ENCODE results near the gene GM2A. TPM values are rescaled to one million over a fixed set of nuclear protein-coding genes. Genes with fewer than 3 reads are reported as not detected.

Gene GM2A
- total and polyA plus RNA-seq, 4 donors, result 31.3 to 78.7 (median 38.1) TPM

- DNase-seq (peak in 2 of 3 donors; percentile 6 to 15), ATAC-seq (ENCODE audit: insufficient read depth, low FRiP score) (no peak)
- peaks cover 0 to 5% (median 0%) of the 10 kb centered on the region in 5 donors for H3K4me1 ChIP-seq (ENCODE audit: control insufficient read depth in 5 of 5, insufficient read depth in 5 of 5, low read length in 5 of 5)
- H3K27ac ChIP-seq (ENCODE audit: low read depth in 1 of 2, low read length in 1 of 2), result no peak overlapping the region
- H3K4me3 ChIP-seq, result no peak overlapping the region
- TF ChIP-seq CTCF (IDR thresholded peaks at IDR 0.05; ENCODE audit: control extremely low read depth, extremely low read depth), result no peak
- no peaks in the 10 kb centered on the region for H3K27me3 ChIP-seq (ENCODE audit: control insufficient read depth in 3 of 3, insufficient read depth in 3 of 3, low read length in 2 of 3)
- H3K9ac ChIP-seq (ENCODE audit: insufficient read depth in 1 of 2, low read length in 2 of 2), result no peak overlapping the region
- no peaks in the 10 kb centered on the region for H3K36me3 ChIP-seq (ENCODE audit: control insufficient read depth in 4 of 4, insufficient read depth in 4 of 4, low read length in 4 of 4)
- 74 to 88% methylated on average over 2 of the region's 2 CpGs for WGBS, 2 donors
- peaks cover 0 to 3% (median 0%) of the 10 kb centered on the region in 4 donors for H3K9me3 ChIP-seq (ENCODE audit: control insufficient read depth in 4 of 4, insufficient read depth in 3 of 4, low read length in 3 of 4)
Measured at GRCh38 chr5:151317871-151318270, 64.9 kb downstream of the GM2A start.

- H3K36me3 ChIP-seq (ENCODE audit: control insufficient read depth in 4 of 4, insufficient read depth in 4 of 4, low read length in 4 of 4), result no peaks in the 10 kb centered on the region
- H3K4me1 ChIP-seq (ENCODE audit: control insufficient read depth in 5 of 5, insufficient read depth in 5 of 5, low read length in 5 of 5), result peaks cover 0 to 5% (median 0%) of the 10 kb centered on the region in 5 donors
- no peak overlapping the region for H3K27ac ChIP-seq (ENCODE audit: low read depth in 1 of 2, low read length in 1 of 2)
- no peak for TF ChIP-seq CTCF (IDR thresholded peaks at IDR 0.05; ENCODE audit: control extremely low read depth, extremely low read depth)
- no peaks in the 10 kb centered on the region for H3K27me3 ChIP-seq (ENCODE audit: control insufficient read depth in 3 of 3, insufficient read depth in 3 of 3, low read length in 2 of 3)
- peaks cover 0 to 3% (median 0%) of the 10 kb centered on the region in 4 donors for H3K9me3 ChIP-seq (ENCODE audit: control insufficient read depth in 4 of 4, insufficient read depth in 3 of 4, low read length in 3 of 4)
- no peak overlapping the region for H3K4me3 ChIP-seq
- ATAC-seq (ENCODE audit: insufficient read depth, low FRiP score) (no peak), DNase-seq (peak; percentile 39 to 78 (median 64))
- no peak overlapping the region for H3K9ac ChIP-seq (ENCODE audit: insufficient read depth in 1 of 2, low read length in 2 of 2)
- 69 to 82% methylated on average over 2 of the region's 2 CpGs for WGBS, 2 donors
Measured at GRCh38 chr5:151318850-151319732, 66.1 kb downstream of the GM2A start.

Other genes starting within 250 kb of the GM2A start
- gene GPX3, start 232.6 kb upstream of the GM2A start, total RNA-seq, result 100 to 1,000 TPM in 1 of 2 donors, 10 to 100 TPM in 1; 99.0 to 586 TPM
- 1,000 to 10,000 TPM; 1,067 to 1,457 TPM for gene GPX3, start 232.6 kb upstream of the GM2A start, polyA plus RNA-seq
- 100 to 1,000 TPM; 116 to 142 TPM for gene TNIP1, start 172.2 kb upstream of the GM2A start, total RNA-seq
- 100 to 1,000 TPM in 1 of 2 donors, 10 to 100 TPM in 1; 81.5 to 308 TPM for gene TNIP1, start 172.2 kb upstream of the GM2A start, polyA plus RNA-seq
- gene ANXA6, start 95.4 kb upstream of the GM2A start, total RNA-seq, result 100 to 1,000 TPM; 168 to 208 TPM
- gene ANXA6, start 95.4 kb upstream of the GM2A start, polyA plus RNA-seq, result 100 to 1,000 TPM in 1 of 2 donors, 10 to 100 TPM in 1; 61.4 to 143 TPM
- gene CCDC69, start 29.1 kb upstream of the GM2A start, total RNA-seq, result 10 to 100 TPM; 15.4 to 69.0 TPM
- 10 to 100 TPM; 54.7 to 73.6 TPM for gene CCDC69, start 29.1 kb upstream of the GM2A start, polyA plus RNA-seq
- gene SLC36A3, start 50.6 kb downstream of the GM2A start, total RNA-seq, result not detected
- gene SLC36A3, start 50.6 kb downstream of the GM2A start, polyA plus RNA-seq, result not detected
- gene SLC36A2, start 94.4 kb downstream of the GM2A start, total RNA-seq, result not detected
- not detected for gene SLC36A2, start 94.4 kb downstream of the GM2A start, polyA plus RNA-seq
- 10 to 100 TPM in 1 of 2 donors, 1 to 10 TPM in 1; 5.7 to 22.0 TPM for gene SLC36A1, start 194.4 kb downstream of the GM2A start, total RNA-seq
- gene SLC36A1, start 194.4 kb downstream of the GM2A start, polyA plus RNA-seq, result 10 to 100 TPM in 1 of 2 donors, 1 to 10 TPM in 1; 2.0 to 14.1 TPM

Measured in lung (tissue), 12 donors.